ENCODE measurements around the gene ATAD2B. TPM values are rescaled to one million over a fixed set of nuclear protein-coding genes. Genes with fewer than 3 reads are reported as not detected.

The ATAD2B gene
- polyA plus RNA-seq, 1 of the 3 experiments (the other 2 are of a cell fraction): 1.3 TPM

GRCh38 chr2:23713351-23713750, 213.6 kb downstream of the ATAD2B start:
- WGBS (ENCODE audit: low lambda C conversion rate): 84% methylated on average over 5 of the region's 5 CpGs
- H3K27ac ChIP-seq (ENCODE audit: low read depth in 2 of 2, low read length in 1 of 2): no peak overlapping the region
- H4K20me1 ChIP-seq (ENCODE audit: insufficient read depth): no peaks in the 10 kb centered on the region
- ChIA-PET CTCF (no interaction called here), POLR2A (no interaction called here)
- H3F3A ChIP-seq (replicated peaks; ENCODE audit: insufficient read depth): no peaks in the 10 kb centered on the region
- H3K9me3 ChIP-seq: no peaks in the 10 kb centered on the region
- H3K27me3 ChIP-seq (ENCODE audit: insufficient read depth): no peaks in the 10 kb centered on the region
- H3K9ac ChIP-seq: no peak overlapping the region
- no peak overlapping the region for H3K4me2 ChIP-seq
- no peak overlapping the region for H3K4me3 ChIP-seq (ENCODE audit: low read depth in 2 of 2, low read length in 1 of 2)
- H3K79me2 ChIP-seq (ENCODE audit: insufficient read depth): no peaks in the 10 kb centered on the region
- no peak for DNase-seq
- no peaks in the 10 kb centered on the region for H3K9me2 ChIP-seq
- H3K4me1 ChIP-seq (ENCODE audit: control insufficient read depth in 1 of 2, insufficient read depth in 2 of 2, low read depth in 1 of 2, low read length in 1 of 2): no peaks in the 10 kb centered on the region
- H2AFZ ChIP-seq (ENCODE audit: low read depth): no peak overlapping the region
- H3K36me3 ChIP-seq (replicated peaks in 1 of 2; ENCODE audit: control insufficient read depth in 1 of 2, insufficient read depth in 2 of 2, low read length in 1 of 2): peaks cover 2 to 4% of the 10 kb centered on the region in 2 experiments
- TF ChIP-seq, protein P1, sequence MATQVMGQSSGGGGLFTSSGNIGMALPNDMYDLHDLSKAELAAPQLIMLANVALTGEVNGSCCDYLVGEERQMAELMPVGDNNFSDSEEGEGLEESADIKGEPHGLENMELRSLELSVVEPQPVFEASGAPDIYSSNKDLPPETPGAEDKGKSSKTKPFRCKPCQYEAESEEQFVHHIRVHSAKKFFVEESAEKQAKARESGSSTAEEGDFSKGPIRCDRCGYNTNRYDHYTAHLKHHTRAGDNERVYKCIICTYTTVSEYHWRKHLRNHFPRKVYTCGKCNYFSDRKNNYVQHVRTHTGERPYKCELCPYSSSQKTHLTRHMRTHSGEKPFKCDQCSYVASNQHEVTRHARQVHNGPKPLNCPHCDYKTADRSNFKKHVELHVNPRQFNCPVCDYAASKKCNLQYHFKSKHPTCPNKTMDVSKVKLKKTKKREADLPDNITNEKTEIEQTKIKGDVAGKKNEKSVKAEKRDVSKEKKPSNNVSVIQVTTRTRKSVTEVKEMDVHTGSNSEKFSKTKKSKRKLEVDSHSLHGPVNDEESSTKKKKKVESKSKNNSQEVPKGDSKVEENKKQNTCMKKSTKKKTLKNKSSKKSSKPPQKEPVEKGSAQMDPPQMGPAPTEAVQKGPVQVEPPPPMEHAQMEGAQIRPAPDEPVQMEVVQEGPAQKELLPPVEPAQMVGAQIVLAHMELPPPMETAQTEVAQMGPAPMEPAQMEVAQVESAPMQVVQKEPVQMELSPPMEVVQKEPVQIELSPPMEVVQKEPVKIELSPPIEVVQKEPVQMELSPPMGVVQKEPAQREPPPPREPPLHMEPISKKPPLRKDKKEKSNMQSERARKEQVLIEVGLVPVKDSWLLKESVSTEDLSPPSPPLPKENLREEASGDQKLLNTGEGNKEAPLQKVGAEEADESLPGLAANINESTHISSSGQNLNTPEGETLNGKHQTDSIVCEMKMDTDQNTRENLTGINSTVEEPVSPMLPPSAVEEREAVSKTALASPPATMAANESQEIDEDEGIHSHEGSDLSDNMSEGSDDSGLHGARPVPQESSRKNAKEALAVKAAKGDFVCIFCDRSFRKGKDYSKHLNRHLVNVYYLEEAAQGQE (IDR thresholded peaks at IDR 0.05; ENCODE audit: low read depth, low read length): no peak
- no peak for TF ChIP-seq YY1 (IDR thresholded peaks at IDR 0.05; ENCODE audit: low read depth)
- TF ChIP-seq FOSL2 (IDR thresholded peaks at IDR 0.05; ENCODE audit: borderline replicate concordance, low read depth): no peak
- no peak for TF ChIP-seq RAD21 (IDR thresholded peaks at IDR 0.05; ENCODE audit: low read length)
- TF ChIP-seq ELF1 (IDR thresholded peaks at IDR 0.05): no peak
- TF ChIP-seq JUND (IDR thresholded peaks at IDR 0.05): no peak
- no peak for TF ChIP-seq TAF1 (IDR thresholded peaks at IDR 0.05; ENCODE audit: borderline replicate concordance, low read depth, low read length)
- TF ChIP-seq FOXJ3 (CRISPR knock-in tag; IDR thresholded peaks at IDR 0.05): no peak
- TF ChIP-seq SIN3A (IDR thresholded peaks at IDR 0.05; ENCODE audit: borderline replicate concordance, low read depth, low read length): no peak
- no peak for TF ChIP-seq PBX3 (IDR thresholded peaks at IDR 0.05)

GRCh38 chr2:23712756-23713151, 214.2 kb downstream of the ATAD2B start:
- Histone ChIP-seq H3K9ac (no peak overlapping the region), H3K4me3 (ENCODE audit: low read depth in 2 of 2, low read length in 1 of 2) (no peak overlapping the region), H2AFZ (ENCODE audit: low read depth) (no peak overlapping the region), H3F3A (replicated peaks; ENCODE audit: insufficient read depth) (no peaks in the 10 kb centered on the region), H3K36me3 (replicated peaks in 1 of 2; ENCODE audit: control insufficient read depth in 1 of 2, insufficient read depth in 2 of 2, low read length in 1 of 2) (peaks cover 4 to 6% of the 10 kb centered on the region in 2 experiments), H4K20me1 (ENCODE audit: insufficient read depth) (no peaks in the 10 kb centered on the region), H3K27me3 (ENCODE audit: insufficient read depth) (no peaks in the 10 kb centered on the region), H3K4me2 (no peak overlapping the region), H3K9me3 (no peaks in the 10 kb centered on the region), H3K79me2 (ENCODE audit: insufficient read depth) (no peaks in the 10 kb centered on the region), H3K9me2 (no peaks in the 10 kb centered on the region), H3K27ac (ENCODE audit: low read depth in 2 of 2, low read length in 1 of 2) (no peak overlapping the region), H3K4me1 (ENCODE audit: control insufficient read depth in 1 of 2, insufficient read depth in 2 of 2, low read depth in 1 of 2, low read length in 1 of 2) (peaks cover 0 to under 1% of the 10 kb centered on the region in 2 experiments; a peak in 1 of 4 replicates)
- ChIA-PET POLR2A (no interaction called here), CTCF (no interaction called here)
- 100% methylated on average over 2 of the region's 2 CpGs for WGBS (ENCODE audit: low lambda C conversion rate)
- no peak for DNase-seq
- TF ChIP-seq POLR2AphosphoS5 (IDR thresholded peaks at IDR 0.05; ENCODE audit: low read depth, low read length) (no peak), RXRA (IDR thresholded peaks at IDR 0.05; ENCODE audit: borderline replicate concordance, low read depth) (no peak), PBX3 (IDR thresholded peaks at IDR 0.05) (no peak), FOXM1 (IDR thresholded peaks at IDR 0.05; ENCODE audit: low read depth) (no peak), SMC3 (IDR thresholded peaks at IDR 0.05; ENCODE audit: low read depth, low read length) (no peak), YY1 (IDR thresholded peaks at IDR 0.05; ENCODE audit: low read depth) (no peak), SIN3A (IDR thresholded peaks at IDR 0.05; ENCODE audit: borderline replicate concordance, low read depth, low read length) (no peak), CHD2 (IDR thresholded peaks at IDR 0.05; ENCODE audit: low read length, partially characterized antibody) (no peak), NFIC (IDR thresholded peaks at IDR 0.05; ENCODE audit: borderline replicate concordance) (no peak), RFX5 (IDR thresholded peaks at IDR 0.05; ENCODE audit: low read length) (no peak)
- TF ChIP-seq, protein P2, sequence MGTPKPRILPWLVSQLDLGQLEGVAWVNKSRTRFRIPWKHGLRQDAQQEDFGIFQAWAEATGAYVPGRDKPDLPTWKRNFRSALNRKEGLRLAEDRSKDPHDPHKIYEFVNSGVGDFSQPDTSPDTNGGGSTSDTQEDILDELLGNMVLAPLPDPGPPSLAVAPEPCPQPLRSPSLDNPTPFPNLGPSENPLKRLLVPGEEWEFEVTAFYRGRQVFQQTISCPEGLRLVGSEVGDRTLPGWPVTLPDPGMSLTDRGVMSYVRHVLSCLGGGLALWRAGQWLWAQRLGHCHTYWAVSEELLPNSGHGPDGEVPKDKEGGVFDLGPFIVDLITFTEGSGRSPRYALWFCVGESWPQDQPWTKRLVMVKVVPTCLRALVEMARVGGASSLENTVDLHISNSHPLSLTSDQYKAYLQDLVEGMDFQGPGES (IDR thresholded peaks at IDR 0.05; ENCODE audit: low read depth, low read length): no peak
- TF ChIP-seq, protein P3, sequence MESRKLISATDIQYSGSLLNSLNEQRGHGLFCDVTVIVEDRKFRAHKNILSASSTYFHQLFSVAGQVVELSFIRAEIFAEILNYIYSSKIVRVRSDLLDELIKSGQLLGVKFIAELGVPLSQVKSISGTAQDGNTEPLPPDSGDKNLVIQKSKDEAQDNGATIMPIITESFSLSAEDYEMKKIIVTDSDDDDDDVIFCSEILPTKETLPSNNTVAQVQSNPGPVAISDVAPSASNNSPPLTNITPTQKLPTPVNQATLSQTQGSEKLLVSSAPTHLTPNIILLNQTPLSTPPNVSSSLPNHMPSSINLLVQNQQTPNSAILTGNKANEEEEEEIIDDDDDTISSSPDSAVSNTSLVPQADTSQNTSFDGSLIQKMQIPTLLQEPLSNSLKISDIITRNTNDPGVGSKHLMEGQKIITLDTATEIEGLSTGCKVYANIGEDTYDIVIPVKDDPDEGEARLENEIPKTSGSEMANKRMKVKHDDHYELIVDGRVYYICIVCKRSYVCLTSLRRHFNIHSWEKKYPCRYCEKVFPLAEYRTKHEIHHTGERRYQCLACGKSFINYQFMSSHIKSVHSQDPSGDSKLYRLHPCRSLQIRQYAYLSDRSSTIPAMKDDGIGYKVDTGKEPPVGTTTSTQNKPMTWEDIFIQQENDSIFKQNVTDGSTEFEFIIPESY (IDR thresholded peaks at IDR 0.05; ENCODE audit: borderline replicate concordance, low read depth): no peak
- TF ChIP-seq, protein P4, sequence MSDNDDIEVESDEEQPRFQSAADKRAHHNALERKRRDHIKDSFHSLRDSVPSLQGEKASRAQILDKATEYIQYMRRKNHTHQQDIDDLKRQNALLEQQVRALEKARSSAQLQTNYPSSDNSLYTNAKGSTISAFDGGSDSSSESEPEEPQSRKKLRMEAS (IDR thresholded peaks at IDR 0.05; ENCODE audit: low read depth): no peak
